ENCODE data around the gene EHBP1L1.
"Not testable (repeated sequence)": the region's sequence is repeated elsewhere in the genome, so short reads cannot be mapped to it uniquely, and the experiment has no call there.

DNA sequence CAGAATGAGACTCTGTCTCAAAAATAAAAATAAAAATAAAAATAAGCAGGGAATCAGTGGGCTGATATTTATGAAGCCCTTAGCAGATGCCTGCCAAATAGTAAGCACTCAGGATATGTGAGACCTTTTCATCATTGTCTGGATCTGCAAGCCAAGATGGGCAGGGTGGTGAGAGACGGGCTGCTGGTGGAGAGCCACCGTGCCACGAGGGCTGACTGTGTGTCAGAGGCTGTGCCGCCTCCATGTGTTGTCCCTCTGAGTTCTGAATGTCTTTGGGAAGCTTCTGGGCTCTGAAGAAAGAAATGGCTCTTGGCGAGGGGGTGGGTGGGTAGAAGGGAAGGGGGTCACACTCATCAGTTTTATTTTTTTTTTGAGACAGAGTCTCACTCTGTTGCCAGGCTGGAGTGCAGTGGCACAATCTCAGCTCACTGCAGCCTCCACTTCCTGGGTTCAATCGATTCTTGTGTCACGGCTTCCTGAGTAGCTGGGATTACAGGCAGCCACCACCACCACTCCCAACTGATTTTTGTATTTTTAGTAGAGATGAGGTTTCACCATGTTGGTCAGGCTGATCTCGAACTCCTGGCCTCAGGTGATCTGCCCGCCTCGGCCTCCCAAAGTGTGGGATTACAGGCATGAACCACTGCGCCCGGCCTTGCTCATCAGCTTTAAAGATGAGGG lies 10.8 kb upstream of the EHBP1L1 start:
- TF ChIP-seq POLR2A (IDR thresholded peaks at IDR 0.05; ENCODE audit: insufficient read depth in 1 of 2, low read depth in 2 of 2, low read length in 2 of 2); SIX1 (CRISPR knock-in tag; IDR thresholded peaks at IDR 0.05; ENCODE audit: borderline replicate concordance); MXI1 (IDR thresholded peaks at IDR 0.05; ENCODE audit: borderline replicate concordance, low read depth, low read length); NR1H2 (CRISPR knock-in tag; IDR thresholded peaks at IDR 0.05; ENCODE audit: borderline replicate concordance, low read depth): not testable (repeated sequence)
- TF ChIP-seq, protein P1, sequence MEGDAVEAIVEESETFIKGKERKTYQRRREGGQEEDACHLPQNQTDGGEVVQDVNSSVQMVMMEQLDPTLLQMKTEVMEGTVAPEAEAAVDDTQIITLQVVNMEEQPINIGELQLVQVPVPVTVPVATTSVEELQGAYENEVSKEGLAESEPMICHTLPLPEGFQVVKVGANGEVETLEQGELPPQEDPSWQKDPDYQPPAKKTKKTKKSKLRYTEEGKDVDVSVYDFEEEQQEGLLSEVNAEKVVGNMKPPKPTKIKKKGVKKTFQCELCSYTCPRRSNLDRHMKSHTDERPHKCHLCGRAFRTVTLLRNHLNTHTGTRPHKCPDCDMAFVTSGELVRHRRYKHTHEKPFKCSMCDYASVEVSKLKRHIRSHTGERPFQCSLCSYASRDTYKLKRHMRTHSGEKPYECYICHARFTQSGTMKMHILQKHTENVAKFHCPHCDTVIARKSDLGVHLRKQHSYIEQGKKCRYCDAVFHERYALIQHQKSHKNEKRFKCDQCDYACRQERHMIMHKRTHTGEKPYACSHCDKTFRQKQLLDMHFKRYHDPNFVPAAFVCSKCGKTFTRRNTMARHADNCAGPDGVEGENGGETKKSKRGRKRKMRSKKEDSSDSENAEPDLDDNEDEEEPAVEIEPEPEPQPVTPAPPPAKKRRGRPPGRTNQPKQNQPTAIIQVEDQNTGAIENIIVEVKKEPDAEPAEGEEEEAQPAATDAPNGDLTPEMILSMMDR (CRISPR knock-in tag; IDR thresholded peaks at IDR 0.05) = not testable (repeated sequence)
- TF ChIP-seq, protein P2, sequence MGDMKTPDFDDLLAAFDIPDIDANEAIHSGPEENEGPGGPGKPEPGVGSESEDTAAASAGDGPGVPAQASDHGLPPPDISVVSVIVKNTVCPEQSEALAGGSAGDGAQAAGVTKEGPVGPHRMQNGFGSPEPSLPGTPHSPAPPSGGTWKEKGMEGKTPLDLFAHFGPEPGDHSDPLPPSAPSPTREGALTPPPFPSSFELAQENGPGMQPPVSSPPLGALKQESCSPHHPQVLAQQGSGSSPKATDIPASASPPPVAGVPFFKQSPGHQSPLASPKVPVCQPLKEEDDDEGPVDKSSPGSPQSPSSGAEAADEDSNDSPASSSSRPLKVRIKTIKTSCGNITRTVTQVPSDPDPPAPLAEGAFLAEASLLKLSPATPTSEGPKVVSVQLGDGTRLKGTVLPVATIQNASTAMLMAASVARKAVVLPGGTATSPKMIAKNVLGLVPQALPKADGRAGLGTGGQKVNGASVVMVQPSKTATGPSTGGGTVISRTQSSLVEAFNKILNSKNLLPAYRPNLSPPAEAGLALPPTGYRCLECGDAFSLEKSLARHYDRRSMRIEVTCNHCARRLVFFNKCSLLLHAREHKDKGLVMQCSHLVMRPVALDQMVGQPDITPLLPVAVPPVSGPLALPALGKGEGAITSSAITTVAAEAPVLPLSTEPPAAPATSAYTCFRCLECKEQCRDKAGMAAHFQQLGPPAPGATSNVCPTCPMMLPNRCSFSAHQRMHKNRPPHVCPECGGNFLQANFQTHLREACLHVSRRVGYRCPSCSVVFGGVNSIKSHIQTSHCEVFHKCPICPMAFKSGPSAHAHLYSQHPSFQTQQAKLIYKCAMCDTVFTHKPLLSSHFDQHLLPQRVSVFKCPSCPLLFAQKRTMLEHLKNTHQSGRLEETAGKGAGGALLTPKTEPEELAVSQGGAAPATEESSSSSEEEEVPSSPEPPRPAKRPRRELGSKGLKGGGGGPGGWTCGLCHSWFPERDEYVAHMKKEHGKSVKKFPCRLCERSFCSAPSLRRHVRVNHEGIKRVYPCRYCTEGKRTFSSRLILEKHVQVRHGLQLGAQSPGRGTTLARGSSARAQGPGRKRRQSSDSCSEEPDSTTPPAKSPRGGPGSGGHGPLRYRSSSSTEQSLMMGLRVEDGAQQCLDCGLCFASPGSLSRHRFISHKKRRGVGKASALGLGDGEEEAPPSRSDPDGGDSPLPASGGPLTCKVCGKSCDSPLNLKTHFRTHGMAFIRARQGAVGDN (CRISPR knock-in tag; IDR thresholded peaks at IDR 0.05) = not testable (repeated sequence)
- TF ChIP-seq, protein P3, sequence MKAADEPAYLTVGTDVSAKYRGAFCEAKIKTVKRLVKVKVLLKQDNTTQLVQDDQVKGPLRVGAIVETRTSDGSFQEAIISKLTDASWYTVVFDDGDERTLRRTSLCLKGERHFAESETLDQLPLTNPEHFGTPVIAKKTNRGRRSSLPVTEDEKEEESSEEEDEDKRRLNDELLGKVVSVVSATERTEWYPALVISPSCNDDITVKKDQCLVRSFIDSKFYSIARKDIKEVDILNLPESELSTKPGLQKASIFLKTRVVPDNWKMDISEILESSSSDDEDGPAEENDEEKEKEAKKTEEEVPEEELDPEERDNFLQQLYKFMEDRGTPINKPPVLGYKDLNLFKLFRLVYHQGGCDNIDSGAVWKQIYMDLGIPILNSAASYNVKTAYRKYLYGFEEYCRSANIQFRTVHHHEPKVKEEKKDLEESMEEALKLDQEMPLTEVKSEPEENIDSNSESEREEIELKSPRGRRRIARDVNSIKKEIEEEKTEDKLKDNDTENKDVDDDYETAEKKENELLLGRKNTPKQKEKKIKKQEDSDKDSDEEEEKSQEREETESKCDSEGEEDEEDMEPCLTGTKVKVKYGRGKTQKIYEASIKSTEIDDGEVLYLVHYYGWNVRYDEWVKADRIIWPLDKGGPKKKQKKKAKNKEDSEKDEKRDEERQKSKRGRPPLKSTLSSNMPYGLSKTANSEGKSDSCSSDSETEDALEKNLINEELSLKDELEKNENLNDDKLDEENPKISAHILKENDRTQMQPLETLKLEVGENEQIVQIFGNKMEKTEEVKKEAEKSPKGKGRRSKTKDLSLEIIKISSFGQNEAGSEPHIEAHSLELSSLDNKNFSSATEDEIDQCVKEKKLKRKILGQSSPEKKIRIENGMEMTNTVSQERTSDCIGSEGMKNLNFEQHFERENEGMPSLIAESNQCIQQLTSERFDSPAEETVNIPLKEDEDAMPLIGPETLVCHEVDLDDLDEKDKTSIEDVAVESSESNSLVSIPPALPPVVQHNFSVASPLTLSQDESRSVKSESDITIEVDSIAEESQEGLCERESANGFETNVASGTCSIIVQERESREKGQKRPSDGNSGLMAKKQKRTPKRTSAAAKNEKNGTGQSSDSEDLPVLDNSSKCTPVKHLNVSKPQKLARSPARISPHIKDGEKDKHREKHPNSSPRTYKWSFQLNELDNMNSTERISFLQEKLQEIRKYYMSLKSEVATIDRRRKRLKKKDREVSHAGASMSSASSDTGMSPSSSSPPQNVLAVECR (CRISPR knock-in tag; IDR thresholded peaks at IDR 0.05; ENCODE audit: borderline replicate concordance) = not testable (repeated sequence)
- TF ChIP-seq, protein P4, sequence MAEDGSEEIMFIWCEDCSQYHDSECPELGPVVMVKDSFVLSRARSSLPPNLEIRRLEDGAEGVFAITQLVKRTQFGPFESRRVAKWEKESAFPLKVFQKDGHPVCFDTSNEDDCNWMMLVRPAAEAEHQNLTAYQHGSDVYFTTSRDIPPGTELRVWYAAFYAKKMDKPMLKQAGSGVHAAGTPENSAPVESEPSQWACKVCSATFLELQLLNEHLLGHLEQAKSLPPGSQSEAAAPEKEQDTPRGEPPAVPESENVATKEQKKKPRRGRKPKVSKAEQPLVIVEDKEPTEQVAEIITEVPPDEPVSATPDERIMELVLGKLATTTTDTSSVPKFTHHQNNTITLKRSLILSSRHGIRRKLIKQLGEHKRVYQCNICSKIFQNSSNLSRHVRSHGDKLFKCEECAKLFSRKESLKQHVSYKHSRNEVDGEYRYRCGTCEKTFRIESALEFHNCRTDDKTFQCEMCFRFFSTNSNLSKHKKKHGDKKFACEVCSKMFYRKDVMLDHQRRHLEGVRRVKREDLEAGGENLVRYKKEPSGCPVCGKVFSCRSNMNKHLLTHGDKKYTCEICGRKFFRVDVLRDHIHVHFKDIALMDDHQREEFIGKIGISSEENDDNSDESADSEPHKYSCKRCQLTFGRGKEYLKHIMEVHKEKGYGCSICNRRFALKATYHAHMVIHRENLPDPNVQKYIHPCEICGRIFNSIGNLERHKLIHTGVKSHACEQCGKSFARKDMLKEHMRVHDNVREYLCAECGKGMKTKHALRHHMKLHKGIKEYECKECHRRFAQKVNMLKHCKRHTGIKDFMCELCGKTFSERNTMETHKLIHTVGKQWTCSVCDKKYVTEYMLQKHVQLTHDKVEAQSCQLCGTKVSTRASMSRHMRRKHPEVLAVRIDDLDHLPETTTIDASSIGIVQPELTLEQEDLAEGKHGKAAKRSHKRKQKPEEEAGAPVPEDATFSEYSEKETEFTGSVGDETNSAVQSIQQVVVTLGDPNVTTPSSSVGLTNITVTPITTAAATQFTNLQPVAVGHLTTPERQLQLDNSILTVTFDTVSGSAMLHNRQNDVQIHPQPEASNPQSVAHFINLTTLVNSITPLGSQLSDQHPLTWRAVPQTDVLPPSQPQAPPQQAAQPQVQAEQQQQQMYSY (CRISPR knock-in tag; IDR thresholded peaks at IDR 0.05) = not testable (repeated sequence)

Measured in HepG2 (cell line).